ENCODE measurements around the gene ARID2. TPM values are rescaled to one million over a fixed set of nuclear protein-coding genes. Genes with fewer than 3 reads are reported as not detected.
A peak's percentile ranks its signal among the peaks of the same experiment; 100 is the strongest.

Gene ARID2
- total RNA-seq, 2 donors from 2014 or later, result 18.3 to 18.7 TPM

DNA sequence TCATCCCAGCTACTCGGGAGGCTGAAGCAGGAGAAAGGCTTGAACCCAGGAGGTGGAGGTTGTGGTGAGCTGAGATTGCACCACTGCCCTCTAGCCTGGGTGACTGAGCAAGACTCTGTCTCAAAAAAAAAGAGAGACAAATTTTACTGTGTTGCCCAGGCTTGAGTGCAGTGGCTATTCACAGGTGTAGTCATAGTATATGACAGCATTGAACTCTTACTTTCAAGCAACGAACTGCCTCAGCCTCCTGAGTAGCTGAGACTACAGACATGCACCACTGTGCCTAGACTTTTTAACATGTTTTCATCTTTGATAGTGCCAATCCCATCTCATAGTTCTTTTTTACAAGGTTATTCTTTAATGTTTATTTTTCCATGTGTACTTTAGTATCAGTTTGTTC lies 13.7 kb downstream of the ARID2 start:
- intact Hi-C loops (cut with DNase I), result loop anchor here in 1 of 2 donors (10.0 kb wide), 1 partner anchor 198 kb away; no protein-coding TSS in a partner anchor
- no peak for DNase-seq
- no peak for ATAC-seq

DNA sequence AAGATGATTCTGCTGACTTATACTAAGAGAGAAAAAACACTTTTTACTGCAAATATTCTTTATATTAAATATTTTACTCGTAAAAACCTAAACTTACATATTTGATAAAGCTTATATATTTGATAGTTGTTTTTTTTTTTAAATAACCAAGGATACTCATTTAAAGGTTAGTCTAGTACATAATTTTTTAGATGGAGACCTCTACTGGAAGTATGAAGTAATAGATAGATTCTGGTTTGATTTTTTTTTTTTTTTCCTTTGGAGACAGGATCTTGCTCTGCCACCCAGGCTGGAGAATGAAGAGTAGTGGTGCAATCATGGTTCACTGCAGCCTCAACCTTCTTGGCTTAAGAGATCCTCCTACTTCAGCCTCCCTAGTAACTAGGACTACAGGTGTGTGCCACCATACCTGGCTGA lies 16.4 kb downstream of the ARID2 start:
- intact Hi-C loops (cut with DNase I), result loop anchor here in 1 of 2 donors (10.0 kb wide), 1 partner anchor 201 kb away; no protein-coding TSS in a partner anchor
- ATAC-seq, result no peak
- no peak for DNase-seq

DNA sequence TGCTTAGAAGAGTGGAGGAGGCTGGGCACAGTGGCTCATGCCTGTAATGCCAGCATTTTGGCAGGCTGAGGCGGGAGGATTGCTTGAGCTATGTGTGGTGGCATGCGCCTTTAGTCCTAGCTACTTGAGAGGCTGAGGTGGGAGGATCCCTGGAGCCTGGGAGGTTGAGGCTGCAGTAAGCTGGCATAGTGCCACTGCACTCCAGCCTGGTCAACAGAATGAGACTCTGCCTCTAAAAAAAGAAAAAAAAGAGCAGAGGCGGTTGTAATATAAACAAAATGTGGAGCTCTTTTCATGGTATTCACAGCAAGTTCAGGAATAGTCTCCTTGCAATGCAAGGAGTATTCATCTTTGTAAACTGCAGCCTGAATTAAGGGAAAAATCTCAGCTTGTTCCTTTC lies 27.2 kb downstream of the ARID2 start:
- ATAC-seq (no peak), DNase-seq (no peak)
- intact Hi-C loops (cut with DNase I), result no loop called here

DNA sequence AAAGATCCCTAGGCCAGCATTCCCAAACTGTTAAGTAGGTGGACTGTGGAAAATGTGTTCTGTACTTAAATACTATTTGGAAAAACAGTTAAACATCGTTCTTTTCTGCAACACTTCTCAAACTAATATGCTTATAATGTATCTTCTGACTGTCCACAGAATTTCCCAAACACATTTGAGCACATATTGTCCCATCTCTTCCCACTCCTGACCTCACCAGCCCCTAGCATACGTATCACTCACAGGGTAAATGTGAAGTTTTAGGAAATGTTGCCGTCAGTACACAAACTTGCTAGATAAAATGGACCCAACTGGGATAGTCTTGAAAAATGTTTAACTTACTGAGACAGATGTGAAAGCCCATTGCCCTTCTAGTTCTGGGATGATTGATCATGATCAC lies 27.7 kb downstream of the ARID2 start:
- DNase-seq (no peak), ATAC-seq (no peak)
- intact Hi-C loops (cut with DNase I), result no loop called here

DNA sequence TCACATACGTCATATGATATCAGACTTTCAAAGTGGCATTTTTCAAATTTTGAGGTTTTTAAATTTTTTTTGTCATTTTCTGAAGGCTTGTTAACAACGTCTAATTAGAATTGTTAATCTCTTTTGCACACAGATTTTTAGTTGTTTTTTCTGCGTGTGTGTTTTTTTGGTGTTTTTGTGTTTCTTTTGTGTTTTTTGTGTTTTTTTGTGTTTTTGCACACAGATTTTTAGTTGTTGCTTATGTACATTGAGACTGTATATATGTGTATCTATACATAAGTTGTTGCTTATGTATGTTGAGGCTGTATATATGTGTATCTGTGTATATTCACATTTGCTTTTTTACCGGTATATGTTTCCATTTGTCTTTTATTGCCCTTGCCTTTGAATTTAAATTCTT lies 30.8 kb downstream of the ARID2 start:
- ATAC-seq, result no peak
- intact Hi-C loops (cut with DNase I), result no loop called here
- DNase-seq, result no peak

DNA sequence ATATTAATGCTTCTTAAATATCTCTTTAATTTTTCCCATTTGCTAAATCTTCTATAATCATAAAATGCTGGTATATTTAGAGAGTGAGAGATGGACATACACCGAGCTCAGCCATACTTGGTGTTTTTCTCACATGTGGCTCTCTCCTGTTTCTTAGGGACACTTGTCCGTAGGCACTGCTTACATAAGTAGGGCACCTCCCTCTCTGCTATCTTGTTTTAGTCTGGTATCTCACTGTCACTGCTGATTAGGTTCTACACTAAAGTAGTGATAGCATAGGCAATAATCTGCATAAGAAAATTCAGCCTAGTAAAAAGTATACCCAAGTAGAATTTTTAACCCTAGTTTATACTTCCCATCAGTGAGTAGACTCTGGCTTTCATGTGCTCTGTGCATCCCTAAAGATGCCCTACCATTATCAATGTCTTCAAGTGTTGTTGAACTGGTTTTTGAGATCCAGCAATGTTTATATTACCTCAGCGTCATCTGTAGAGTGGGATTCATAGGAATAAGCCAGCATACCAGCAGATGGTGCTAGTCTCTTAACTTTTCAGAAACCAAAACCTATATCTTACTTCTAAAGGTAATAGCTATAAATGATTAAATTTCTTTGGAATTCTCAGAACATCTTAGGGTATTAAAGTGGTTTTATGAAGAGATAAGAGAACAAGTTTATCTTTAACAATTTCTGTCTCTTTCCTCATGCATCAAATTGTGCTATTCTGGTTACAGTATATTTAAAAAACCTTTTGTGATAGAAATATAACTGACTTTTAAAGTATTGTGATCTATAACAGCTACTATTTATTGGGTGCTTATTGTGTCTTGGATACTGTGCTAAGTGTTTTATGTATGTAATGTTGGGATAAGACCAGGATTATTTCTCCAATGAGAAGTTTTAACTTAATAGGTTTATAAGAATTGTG lies 32.9 kb downstream of the ARID2 start:
- intact Hi-C loops (cut with DNase I), result no loop called here

DNA sequence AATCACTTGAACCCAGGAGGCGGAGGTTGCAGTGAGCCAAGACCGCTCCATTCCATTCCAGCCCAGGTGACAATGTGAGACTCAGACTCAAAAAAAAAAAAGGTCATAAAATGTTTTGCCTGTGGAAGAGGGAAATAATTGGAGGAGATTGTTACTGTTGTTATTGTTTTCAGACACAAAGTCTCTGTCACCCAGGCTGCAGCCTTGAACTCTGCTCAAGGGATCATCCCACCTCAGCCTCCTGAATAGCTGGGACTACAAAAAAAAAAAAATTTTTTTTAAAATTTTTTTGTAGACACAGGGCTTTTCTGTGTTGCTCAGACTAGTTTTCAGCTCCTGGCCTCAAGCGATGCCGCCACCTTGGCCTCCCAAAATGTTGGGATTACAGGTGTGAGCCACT lies 33.9 kb downstream of the ARID2 start:
- no peak for ATAC-seq
- intact Hi-C loops (cut with DNase I), result no loop called here
- DNase-seq, result no peak

More for the DNA sequence above, 32.9 kb downstream of the ARID2 start:
- ATAC-seq (peak in 1 of 2 donors; percentile 38), DNase-seq (no peak)

DNA sequence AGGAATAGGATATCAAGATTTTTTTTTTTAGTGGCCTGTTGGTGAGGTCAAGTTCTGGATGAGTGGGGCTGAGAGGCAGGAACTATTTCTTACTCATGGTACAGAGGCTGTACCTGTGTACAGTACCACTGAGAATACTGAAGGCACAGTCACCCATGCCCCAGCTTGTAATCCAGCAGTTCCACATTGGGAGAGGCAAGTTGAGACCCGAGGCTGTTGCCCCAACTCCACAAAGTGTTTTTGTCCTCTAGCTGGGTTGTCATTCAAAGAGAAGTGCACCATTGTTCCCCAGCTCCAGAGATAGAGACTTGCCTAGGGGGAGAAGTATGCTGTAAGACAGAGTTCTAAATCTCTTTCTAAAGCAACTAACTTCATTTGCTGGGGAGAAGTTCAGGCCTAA lies 38.7 kb downstream of the ARID2 start:
- ATAC-seq, result no peak
- intact Hi-C loops (cut with DNase I), result no loop called here
- DNase-seq, result no peak

DNA sequence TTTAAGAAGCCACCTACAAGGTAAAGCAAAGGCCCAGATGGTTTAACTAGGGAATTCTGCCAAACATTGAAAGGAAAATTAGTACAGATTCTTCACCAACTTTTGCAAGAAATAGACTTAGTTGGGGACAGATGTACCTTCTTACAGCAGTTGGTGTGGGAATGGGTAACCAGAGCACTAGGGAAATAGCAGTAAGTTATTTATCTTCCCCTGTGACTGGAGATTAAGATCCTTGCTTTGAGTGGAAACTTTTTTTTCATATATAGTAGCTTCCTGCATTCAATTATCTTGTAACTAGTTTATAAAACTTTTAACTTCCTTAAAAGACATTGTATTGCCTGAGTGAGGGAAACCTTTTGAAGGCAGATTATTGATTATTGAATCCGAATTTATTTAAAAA lies 44.2 kb downstream of the ARID2 start:
- ATAC-seq (no peak), DNase-seq (no peak)
- intact Hi-C loops (cut with DNase I), result no loop called here

DNA sequence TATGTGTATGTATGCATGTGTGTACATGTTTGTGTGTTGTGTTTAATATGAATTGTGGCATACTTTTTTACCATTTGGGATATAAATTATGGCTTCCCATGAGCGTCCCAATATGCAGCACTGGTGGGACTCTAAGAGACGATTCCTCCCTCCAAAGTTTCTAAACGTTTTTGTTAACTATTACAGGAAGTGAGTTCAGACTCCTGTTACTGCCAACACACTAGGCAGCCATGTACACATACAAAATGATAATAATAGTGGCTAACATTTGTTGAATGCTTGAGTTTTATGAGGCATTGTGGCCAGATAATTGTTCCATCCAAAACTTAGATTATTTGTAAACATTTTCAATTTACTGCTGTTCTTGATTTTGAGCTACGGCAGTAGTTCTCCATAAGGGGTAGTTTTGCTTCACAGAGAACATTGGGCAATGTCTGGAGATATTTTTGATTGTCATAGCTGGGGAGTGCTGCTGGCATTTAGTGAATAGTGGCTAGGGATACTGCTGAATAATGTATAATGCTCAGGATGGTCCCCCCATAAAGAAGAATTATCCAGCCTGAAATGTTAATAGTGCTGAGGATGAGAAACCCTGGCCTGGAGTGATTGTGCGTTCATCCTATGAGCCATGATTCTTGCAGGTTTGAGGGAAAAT lies 45.1 kb downstream of the ARID2 start:
- DNase-seq (no peak), ATAC-seq (no peak)
- intact Hi-C loops (cut with DNase I), result no loop called here

DNA sequence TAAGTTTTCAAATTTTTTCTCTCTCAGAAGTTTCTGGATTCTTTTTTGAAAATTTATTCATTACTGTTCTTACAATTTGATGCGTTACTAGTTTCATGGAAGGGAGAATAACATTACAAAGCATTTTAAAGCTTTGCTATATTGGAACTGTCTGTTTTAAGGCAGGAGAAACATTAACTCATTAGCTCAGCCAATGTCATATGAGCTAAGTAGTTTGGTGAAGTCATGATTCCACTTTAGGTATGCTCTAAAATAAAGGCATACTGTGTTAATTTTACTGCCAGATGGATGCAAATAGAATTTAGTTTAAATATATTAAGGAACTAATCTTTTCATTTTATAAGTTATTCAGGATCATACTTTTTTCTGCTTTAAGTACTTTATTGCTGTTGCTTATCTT lies 46.0 kb downstream of the ARID2 start:
- intact Hi-C loops (cut with DNase I), result no loop called here
- no peak for DNase-seq
- ATAC-seq, result no peak

DNA sequence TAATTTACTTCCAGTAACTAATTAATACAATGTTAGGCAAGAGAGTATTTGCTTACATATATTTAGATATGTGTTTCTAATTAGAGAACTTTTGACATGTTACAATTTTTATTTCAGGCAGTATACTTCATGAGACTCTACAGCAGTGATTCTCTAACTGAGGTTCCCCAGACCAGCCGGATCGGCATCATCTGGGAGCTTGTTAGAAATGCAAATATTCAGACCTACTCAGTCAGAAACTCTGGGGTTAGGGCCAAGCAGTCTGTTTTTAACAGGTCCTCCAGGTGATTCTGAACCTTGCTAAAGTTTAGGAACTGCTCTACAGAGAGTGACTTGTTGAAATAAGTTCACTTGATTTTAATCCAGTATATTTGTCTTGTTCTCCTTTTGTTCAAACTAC lies 46.5 kb downstream of the ARID2 start:
- intact Hi-C loops (cut with DNase I), result no loop called here
- ATAC-seq, result no peak
- no peak for DNase-seq

DNA sequence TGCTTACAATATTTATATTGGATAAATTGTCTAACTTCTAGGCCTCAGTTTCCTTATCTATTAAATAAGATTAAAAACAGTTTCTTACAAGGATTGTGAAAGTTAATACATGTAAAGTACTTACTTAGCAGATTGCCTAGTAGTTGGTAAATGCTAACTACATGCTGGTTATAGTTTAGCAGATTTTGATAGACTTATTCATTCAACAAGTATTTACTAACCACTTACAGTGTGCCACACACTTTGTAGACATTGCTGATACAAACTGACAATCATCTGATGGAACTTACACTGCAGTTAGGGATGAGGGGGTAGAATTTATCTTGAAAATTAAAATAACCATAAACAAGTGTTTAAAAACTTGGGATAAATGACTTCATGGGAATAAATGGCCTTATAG lies 50.4 kb downstream of the ARID2 start:
- intact Hi-C loops (cut with DNase I), result no loop called here
- no peak for ATAC-seq
- DNase-seq, result no peak

DNA sequence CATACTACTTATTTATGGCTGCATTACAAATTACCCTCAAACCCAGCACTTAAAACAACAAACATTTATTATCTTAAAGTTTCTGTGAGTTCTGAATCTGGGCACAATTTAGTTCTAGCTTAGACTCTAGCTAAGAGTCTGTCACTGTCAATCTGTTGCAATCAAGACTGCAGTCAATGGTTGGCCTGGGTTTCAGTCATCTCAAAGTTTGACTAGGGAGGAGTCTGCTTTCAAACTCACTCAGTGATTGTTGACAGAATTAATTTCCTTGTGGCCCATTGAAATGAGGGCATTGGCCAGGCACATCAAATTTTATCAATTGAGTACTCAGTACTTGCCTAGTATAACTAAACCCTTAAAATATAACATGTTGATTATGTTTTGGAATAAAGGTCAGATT lies 51.6 kb downstream of the ARID2 start:
- intact Hi-C loops (cut with DNase I), result no loop called here
- ATAC-seq (no peak), DNase-seq (no peak)

DNA sequence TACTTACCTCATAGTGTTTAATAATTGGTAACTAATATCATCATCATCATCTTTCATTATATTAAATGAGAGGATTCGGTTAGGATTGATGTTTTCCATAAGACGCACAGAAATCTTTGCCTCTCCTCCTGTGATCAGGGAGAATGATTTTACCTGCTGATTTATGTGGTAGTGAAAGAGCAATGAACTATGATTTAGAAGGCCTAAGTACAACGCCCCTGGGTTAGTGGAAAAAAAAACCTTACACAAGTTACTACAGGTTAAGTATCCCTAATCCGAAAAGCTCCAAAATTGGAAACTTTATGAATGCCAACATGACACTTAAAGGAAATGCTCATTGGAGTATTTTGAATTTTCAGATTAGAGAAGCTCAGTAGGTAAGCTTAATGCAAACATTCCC lies 55.8 kb downstream of the ARID2 start:
- DNase-seq (no peak), ATAC-seq (no peak)
- intact Hi-C loops (cut with DNase I), result no loop called here

DNA sequence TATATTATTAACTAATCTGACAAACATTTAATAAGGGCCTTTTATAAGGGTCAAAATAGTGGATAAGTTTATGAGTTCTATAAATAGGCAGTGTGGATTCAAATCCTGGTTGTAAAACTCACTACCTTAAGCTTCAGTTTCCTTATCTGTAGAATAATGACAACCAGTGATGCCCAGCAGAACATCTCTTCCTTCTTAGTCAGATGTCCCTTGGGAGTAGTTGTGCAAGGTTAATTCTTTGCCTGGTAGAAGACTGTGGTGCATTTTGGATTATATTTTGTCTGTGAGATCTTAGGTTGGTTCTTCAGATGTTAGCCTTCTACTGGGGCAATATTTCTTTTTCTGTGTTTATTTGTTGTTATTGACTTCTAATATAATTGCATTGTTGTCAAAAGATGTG lies 59.5 kb downstream of the ARID2 start:
- ATAC-seq, result peak in 1 of 2 donors; percentile 51
- intact Hi-C loops (cut with DNase I), result no loop called here
- DNase-seq, result no peak

DNA sequence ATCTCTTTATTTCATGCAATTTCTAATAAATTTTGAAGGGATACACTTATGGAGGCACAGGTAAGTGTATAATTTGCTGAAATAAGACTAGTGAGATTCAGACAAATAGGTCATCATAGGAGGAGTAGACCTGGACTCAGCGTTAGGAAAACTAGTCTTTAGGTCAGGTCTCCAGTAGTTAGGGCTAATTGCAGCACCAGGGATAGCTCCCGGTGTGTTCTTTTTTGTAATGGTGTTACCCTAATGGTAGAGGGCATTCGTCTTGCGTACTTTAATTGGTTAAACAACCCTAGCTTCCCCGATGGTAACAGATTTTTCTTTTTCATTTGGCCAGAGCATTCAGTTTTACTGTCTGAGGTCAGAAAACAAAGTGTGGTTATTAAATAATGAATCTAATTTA lies 64.9 kb downstream of the ARID2 start:
- no peak for DNase-seq
- intact Hi-C loops (cut with DNase I), result no loop called here
- ATAC-seq, result no peak

DNA sequence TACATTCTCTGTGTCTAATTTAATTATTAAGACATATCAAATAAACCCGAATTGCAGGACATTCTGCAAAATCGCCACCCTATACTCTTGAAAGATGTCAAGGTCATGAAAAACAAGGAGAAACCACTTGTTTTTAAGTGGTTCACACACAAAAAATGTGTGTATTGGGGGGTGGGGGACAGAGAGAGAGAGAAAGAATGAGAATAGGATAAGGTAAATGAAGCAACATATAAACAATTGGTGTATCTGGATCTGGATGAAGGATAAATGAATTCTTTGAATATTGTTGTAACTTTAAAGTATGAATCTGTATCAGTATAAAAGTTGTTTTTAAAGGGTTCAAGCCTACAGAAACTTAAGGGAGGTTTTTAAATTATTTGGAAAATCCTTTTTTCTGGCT lies 72.1 kb downstream of the ARID2 start:
- intact Hi-C loops (cut with DNase I), result no loop called here
- no peak for DNase-seq
- ATAC-seq, result no peak

DNA sequence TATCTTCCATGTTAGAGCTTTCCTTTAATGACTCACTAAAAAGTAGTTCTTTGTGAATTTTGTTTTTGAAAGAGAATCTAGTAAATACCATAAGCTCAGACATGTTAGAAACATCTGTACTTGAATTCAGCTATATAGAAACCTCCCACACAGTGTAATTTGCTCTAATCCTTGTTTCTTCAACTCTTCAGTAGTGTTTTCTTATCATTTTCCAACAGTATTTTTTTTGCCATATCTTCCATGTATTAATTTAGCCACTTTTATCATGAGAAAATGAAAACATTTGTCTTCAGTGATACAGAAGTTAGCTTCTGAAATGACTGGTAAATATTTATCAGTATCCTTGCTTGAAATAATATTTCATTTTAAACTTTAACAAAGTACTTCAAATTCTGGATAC lies 73.6 kb downstream of the ARID2 start:
- DNase-seq (no peak), ATAC-seq (no peak)
- intact Hi-C loops (cut with DNase I), result no loop called here

DNA sequence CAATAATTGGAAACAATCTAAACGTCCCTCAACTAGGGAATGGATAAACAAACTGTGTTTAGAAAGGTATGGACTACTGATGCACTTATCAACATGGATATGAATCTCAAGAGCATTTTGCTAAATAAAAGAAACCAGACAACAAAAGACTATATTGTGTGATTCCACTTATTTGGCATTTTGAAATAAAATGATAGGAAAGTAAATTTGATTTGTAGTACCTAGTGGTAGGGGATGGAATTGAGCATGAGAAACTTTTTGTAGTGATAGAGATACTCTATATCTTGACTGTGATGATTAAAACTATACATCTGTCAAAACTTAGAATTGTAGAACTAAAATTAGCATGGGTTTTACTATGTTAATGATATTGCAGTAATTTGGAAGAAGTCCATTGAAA lies 87.1 kb downstream of the ARID2 start:
- intact Hi-C loops (cut with DNase I), result no loop called here
- no peak for DNase-seq
- no peak for ATAC-seq

DNA sequence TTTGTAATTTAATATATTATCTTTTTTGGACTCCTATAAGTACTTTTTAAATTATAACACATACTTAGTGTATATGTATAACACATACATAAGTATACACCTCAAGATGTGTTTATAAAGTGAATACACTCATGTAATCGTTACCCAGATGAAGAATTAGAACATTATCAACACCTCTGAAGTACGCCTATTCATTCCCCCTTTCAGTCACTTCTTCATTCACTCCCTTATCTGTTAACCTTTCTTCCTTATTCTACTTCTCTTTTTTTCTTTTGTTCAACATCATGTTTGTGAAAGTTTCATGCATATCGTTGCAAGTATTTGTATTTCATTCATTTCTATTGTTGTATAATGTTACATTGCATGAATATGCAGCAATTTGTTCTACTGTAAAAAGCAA lies 98.5 kb downstream of the ARID2 start:
- ATAC-seq (no peak), DNase-seq (no peak)
- intact Hi-C loops (cut with DNase I), result no loop called here
